ENCODE data around the gene C12orf50. TPM values are rescaled to one million over a fixed set of nuclear protein-coding genes. Genes with fewer than 3 reads are reported as not detected.

The C12orf50 gene
- polyA plus RNA-seq, 3 donors, result not detected

DNA sequence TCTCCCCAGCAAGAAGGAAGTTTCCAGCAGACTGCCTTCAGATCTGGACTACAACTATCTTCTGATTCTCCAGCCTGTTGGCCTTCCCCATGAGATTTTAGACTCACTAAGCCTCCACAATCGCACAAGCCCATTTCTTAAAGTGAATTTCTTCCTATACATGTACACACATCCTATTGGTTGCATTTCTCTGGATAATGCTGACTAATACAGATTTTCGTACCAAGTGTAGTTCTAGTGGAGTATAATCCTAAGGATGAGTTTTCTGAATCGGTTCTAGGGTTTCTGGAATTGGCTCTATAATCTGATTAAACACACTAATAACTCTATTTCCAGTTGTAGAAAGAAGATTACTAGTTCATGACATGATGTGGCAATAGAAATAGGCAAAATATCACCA lies 53.3 kb downstream of the C12orf50 start:
- H2AFZ ChIP-seq (ENCODE audit: insufficient read depth, low read depth, low read length, poor library complexity, severe bottlenecking), result no peak overlapping the region
- TF ChIP-seq, protein P1, sequence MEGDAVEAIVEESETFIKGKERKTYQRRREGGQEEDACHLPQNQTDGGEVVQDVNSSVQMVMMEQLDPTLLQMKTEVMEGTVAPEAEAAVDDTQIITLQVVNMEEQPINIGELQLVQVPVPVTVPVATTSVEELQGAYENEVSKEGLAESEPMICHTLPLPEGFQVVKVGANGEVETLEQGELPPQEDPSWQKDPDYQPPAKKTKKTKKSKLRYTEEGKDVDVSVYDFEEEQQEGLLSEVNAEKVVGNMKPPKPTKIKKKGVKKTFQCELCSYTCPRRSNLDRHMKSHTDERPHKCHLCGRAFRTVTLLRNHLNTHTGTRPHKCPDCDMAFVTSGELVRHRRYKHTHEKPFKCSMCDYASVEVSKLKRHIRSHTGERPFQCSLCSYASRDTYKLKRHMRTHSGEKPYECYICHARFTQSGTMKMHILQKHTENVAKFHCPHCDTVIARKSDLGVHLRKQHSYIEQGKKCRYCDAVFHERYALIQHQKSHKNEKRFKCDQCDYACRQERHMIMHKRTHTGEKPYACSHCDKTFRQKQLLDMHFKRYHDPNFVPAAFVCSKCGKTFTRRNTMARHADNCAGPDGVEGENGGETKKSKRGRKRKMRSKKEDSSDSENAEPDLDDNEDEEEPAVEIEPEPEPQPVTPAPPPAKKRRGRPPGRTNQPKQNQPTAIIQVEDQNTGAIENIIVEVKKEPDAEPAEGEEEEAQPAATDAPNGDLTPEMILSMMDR (IDR thresholded peaks at IDR 0.05), result no peak
- no peak overlapping the region for H3K4me2 ChIP-seq (replicated peaks; ENCODE audit: extremely low read depth, low read length, poor library complexity, severe bottlenecking)
- Mint-ChIP-seq H3K27me3 (ENCODE audit: low read depth in 3 of 3) (no peaks in the 10 kb centered on the region), H3K36me3 (no peaks in the 10 kb centered on the region), H3K4me3 (no peak overlapping the region), H3K4me1 (no peaks in the 10 kb centered on the region), H3K9me3 (peaks cover 4 to 18% (median 10%) of the 10 kb centered on the region in 7 donors), H3K27ac (no peak overlapping the region)
- H4K20me1 ChIP-seq (ENCODE audit: insufficient read depth, low read length), result no peaks in the 10 kb centered on the region
- DNase-seq, result no peak
- no peaks in the 10 kb centered on the region for H3K79me2 ChIP-seq (ENCODE audit: insufficient read depth, low read length)
- intact Hi-C loops (cut with micrococcal nuclease), result no loop called here
- H3K4me1 ChIP-seq (ENCODE audit: control insufficient read depth in 1 of 2, insufficient read depth in 2 of 2, low read length in 2 of 2), result no peaks in the 10 kb centered on the region
- H3K9ac ChIP-seq (ENCODE audit: insufficient read depth, low read length, poor library complexity, severe bottlenecking), result no peak overlapping the region
- no peak overlapping the region for H3K27ac ChIP-seq (ENCODE audit: low read depth in 1 of 2, low read length in 2 of 2)
- no peaks in the 10 kb centered on the region for H3K27me3 ChIP-seq (ENCODE audit: control insufficient read depth in 2 of 2, insufficient read depth in 2 of 2, low read length in 2 of 2)
- no peaks in the 10 kb centered on the region for H3K36me3 ChIP-seq (replicated peaks in 1 of 2; ENCODE audit: control insufficient read depth in 1 of 2, insufficient read depth in 2 of 2, low read length in 2 of 2)
- H3K4me3 ChIP-seq (replicated peaks in 1 of 3; ENCODE audit: low read depth in 2 of 3, low read length in 3 of 3), result no peak overlapping the region
- no CpG with 5 or more reads among the region's 3 CpGs for WGBS (ENCODE audit: insufficient coverage)
- H3K9me3 ChIP-seq (replicated peaks in 1 of 2; ENCODE audit: control insufficient read depth in 1 of 2, insufficient read depth in 1 of 2, low read length in 2 of 2), result peaks cover 5 to 17% of the 10 kb centered on the region in 2 donors

GRCh38 chr12:87967871-87968270 lies 61.3 kb downstream of the C12orf50 start:
- intact Hi-C loops (cut with micrococcal nuclease), result no loop called here
- H3K79me2 ChIP-seq (ENCODE audit: insufficient read depth, low read length), result no peaks in the 10 kb centered on the region
- Mint-ChIP-seq H3K27me3 (ENCODE audit: low read depth in 3 of 3) (peaks cover 0 to 1% (median 0%) of the 10 kb centered on the region in 3 donors), H3K9me3 (peaks cover 0 to 6% (median under 1%) of the 10 kb centered on the region in 7 donors), H3K4me3 (no peak overlapping the region), H3K27ac (peak overlapping the region in 1 of 7 donors; percentile 23), H3K4me1 (no peaks in the 10 kb centered on the region), H3K36me3 (no peaks in the 10 kb centered on the region)
- H3K9ac ChIP-seq (ENCODE audit: insufficient read depth, low read length, poor library complexity, severe bottlenecking), result no peak overlapping the region
- no peak overlapping the region for H2AFZ ChIP-seq (ENCODE audit: insufficient read depth, low read depth, low read length, poor library complexity, severe bottlenecking)
- H3K4me2 ChIP-seq (replicated peaks; ENCODE audit: extremely low read depth, low read length, poor library complexity, severe bottlenecking), result no peak overlapping the region
- H3K4me1 ChIP-seq (ENCODE audit: control insufficient read depth in 1 of 2, insufficient read depth in 2 of 2, low read length in 2 of 2), result no peaks in the 10 kb centered on the region
- no peaks in the 10 kb centered on the region for H3K36me3 ChIP-seq (replicated peaks in 1 of 2; ENCODE audit: control insufficient read depth in 1 of 2, insufficient read depth in 2 of 2, low read length in 2 of 2)
- no peak for DNase-seq
- TF ChIP-seq, protein P1 (IDR thresholded peaks at IDR 0.05), result no peak
- H3K4me3 ChIP-seq (replicated peaks in 1 of 3; ENCODE audit: low read depth in 2 of 3, low read length in 3 of 3), result no peak overlapping the region
- H4K20me1 ChIP-seq (ENCODE audit: insufficient read depth, low read length), result no peaks in the 10 kb centered on the region
- no peaks in the 10 kb centered on the region for H3K9me3 ChIP-seq (replicated peaks in 1 of 2; ENCODE audit: control insufficient read depth in 1 of 2, insufficient read depth in 1 of 2, low read length in 2 of 2)
- H3K27ac ChIP-seq (ENCODE audit: low read depth in 1 of 2, low read length in 2 of 2), result no peak overlapping the region
- no peaks in the 10 kb centered on the region for H3K27me3 ChIP-seq (ENCODE audit: control insufficient read depth in 2 of 2, insufficient read depth in 2 of 2, low read length in 2 of 2)
